HG03196 (cell line): ENCODE results near the gene SPATA3.

Source experiments
- ATAC-seq: cut with Tn5 transposase; IDR thresholded peaks from one replicate; pipeline ENCODE4 v1.9.1; 2021; ENCODE audit not compliant: unreplicated experiment

SPATA3 gene

GRCh38 chr2:231047923-231048915, 52.3 kb downstream of the SPATA3 start:
- no peak for ATAC-seq

DNA sequence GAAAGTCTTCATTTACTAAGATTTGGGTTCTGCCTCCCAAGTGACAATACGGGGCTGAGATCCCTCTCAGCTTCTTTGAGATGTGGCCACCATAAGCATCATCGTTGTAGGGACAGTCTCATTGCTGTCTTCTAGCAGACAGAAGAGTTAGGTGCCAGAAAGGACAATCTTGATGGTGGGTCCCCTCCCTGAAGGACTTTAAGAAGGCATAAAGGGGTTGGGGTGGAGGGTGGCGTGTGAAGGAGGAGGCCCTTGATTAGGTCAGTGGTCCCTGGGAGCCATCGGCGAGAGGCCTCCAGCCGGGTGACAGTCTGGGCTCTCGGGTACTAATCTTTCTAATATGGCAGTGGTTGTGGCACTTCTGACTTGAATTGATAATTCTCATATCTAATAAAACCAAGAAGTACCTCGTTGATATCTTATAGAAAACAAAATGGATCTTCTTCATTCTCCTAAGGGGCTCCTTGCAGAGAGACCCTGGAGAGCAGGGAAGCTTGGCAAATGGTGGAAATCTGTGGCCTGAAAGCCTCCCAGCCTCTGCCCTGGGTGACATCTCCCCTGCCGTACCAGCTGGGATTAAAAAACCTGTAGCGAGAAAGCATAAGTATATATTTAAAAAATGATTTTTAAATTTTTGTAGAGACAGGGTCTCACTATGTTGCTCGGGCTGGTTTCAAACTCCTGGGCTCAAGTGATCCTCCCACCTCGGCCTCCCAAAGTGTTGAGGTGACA, 53.5 kb downstream of the SPATA3 start:
- ATAC-seq: no peak

DNA sequence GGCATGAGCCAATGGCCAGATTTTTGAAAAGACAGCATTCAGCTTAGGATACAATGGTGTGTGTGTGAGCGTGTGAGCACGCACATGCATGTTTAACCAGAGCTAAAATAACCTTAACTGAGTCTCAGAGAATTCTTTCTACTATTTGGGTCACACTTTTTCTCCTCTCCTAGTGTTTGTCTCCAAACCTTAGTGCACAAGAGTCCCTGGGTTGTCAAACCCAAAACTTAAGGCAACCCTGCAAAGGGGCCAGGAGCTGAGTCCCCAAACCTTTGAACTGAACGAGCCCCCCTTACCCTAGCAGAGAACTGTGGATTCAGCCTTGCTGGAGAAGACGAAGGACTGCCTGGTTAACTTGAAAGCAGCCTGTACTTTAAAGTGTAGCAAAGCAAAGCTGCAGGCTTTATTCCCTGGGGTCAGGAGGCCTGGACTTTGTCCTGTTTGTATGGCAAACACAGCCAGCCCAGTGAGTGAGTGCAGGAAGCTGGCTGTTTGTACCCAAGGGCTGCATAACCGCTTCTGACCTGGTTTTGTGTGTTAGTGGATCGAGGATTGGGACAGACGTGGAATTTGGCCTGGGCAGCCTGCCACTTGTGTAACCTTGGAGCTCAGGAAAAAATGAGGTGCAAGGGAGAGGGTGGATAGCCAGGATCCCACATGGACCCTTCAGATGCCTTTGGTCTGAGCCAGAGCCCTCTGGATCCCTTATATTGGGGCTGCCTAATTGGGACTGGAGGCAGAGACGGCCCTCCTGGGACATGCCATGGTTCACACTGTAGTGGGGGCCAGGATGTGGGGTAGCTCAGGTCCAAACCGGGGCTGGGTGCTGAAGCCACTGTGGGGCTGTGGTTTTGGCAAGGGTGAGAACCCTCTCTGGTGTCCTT, 54.3 kb downstream of the SPATA3 start:
- ATAC-seq: no peak

DNA sequence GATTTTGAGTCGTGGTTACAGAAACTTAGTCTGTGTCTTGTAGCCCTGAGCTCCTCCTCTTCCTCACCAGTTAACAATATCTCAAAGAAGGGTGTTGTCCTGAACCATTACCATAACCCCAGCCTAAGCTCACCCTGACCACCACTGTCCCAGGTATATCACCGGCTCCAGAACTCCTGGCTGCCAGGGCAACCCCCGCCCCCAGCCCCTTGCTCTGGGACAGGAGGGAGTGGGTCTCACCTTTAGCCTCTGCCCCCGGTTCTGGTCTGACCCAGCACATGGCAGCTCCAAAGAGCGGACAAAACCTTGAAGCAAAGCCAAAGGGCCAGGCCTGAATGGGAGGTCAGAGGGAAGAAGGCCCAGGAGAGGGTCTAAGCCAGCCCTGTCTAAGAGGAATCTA, 55.2 kb downstream of the SPATA3 start:
- no peak for ATAC-seq

DNA sequence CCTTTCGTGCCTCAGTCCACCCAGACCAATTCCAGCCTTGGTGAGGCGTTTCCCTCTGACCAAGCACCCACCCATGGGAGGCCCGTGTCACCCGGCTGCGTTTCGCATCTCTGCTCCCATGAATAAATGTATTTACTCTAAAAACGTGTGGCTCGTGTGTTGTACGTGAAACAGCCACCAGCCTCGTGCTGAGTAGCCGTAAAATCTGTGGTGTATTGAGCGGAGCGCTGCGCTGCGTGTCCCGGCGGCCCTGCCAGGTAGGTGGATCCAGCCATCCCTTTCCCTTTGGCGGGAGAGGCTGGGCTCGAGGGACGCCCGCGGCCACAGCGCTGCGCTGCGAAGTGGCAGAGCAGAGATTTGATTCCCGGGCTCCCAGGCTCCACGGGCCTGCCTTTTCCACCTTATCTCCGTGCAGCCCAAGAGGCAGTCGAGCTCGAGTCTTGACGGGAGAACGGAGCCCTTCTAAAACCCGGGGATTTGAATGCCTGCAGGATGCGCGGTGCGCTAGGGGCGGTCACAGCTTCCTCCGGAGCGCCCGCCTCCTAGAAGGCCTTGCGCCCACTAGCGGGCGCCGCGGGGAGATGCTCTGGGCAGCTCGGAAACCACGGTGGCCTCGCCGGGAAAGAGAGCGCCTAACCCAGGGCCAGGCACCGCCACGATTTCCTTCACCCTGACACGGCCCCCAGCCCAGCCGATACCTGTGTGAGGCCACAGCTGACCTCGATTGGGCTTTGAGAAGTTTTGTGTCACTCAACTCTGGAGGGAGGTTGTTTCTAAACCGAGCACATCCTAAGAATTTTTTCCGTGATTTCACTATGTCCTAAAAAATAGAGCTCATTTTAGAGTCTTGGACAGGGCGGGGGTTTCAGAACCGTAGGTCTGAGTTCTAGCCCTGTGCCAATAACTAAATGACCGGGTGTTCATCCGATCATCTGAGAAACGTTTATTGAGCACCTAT, 56.9 kb downstream of the SPATA3 start:
- peak; percentile 62 for ATAC-seq

DNA sequence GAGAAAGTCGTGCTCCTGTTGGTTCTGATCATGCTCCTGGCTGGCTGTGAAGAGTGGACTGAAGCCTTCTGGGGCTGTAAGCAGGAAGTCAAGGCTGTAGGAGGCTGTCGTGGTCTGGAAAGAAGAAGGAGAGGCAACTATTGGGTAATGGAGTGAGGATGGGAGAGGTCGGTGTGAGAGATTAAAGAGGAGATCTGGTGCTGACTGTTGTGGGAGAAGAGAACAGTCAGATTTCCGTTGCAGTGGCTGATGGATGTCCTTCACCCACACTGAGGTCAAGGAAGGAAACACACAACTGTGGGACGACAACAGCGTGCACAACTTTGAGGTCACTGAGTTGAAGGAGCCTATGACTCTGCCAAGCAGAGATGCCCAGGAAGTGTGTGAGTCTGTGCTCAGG, 57.9 kb downstream of the SPATA3 start:
- ATAC-seq: no peak

- peak; percentile 81 for ATAC-seq
Measured at GRCh38 chr2:231056453-231057416, 60.8 kb downstream of the SPATA3 start, which contains the start of gene PSMD1. Gene PSMD1 (plus strand): TSS chr2:231056867. CDS start chr2:231057026, 159 bp downstream.

DNA sequence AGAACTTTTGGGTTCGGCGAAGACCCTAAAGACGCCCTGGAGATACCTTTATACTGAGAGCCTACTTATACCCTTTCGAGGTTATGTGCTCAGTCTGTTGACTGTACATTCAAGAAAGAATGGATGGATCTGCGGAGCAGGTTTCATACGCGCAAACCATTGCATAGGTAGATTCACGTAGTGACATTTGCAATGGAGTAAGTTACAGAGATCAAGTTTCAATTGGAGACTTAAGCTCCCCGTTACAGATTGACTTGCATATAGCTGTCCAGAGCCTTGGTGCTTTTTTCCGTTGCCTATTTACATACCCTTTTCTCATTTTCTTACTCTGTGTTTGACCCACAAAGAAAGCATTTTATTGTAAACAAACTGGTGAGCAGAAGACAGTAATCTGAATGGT, 61.7 kb downstream of the SPATA3 start:
- no peak for ATAC-seq
